ENCODE data around the gene SLC2A13.
"Not testable (repeated sequence)": the region's sequence is repeated elsewhere in the genome, so short reads cannot be mapped to it uniquely, and the experiment has no call there.

Gene SLC2A13

GRCh38 chr12:39853003-39853402 is 252.9 kb downstream of the SLC2A13 start:
- DNase-seq = no peak

DNA sequence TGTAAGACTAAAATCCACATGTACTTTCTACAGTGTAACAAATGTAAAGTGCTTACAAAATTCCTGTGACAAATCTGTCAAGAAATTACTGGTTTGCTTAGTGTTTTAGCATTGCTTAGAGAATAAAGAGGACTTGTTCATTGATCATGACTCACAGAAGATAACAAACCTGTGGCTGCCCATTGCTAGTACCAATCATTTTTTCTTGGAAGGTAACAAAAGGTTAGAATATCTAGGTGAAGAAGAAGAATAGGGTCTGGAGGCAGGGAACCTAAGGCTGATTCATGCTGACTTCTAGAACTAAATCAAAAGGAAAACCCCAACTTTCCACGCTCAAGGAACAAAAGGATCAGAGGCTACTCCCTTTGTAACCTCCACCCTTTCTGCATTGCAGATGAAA is 253.5 kb downstream of the SLC2A13 start:
- DNase-seq = no peak

GRCh38 chr12:39848218-39848617 is 257.7 kb downstream of the SLC2A13 start:
- DNase-seq = not testable (repeated sequence)

GRCh38 chr12:39846971-39847650 is 258.8 kb downstream of the SLC2A13 start:
- DNase-seq = no peak

- DNase-seq = no peak
Measured at GRCh38 chr12:39846304-39846703, 259.6 kb downstream of the SLC2A13 start.

- DNase-seq = no peak
Measured at GRCh38 chr12:39840422-39840821, 265.5 kb downstream of the SLC2A13 start.

- no peak for DNase-seq
Measured at GRCh38 chr12:39839072-39839471, 266.8 kb downstream of the SLC2A13 start.

DNA sequence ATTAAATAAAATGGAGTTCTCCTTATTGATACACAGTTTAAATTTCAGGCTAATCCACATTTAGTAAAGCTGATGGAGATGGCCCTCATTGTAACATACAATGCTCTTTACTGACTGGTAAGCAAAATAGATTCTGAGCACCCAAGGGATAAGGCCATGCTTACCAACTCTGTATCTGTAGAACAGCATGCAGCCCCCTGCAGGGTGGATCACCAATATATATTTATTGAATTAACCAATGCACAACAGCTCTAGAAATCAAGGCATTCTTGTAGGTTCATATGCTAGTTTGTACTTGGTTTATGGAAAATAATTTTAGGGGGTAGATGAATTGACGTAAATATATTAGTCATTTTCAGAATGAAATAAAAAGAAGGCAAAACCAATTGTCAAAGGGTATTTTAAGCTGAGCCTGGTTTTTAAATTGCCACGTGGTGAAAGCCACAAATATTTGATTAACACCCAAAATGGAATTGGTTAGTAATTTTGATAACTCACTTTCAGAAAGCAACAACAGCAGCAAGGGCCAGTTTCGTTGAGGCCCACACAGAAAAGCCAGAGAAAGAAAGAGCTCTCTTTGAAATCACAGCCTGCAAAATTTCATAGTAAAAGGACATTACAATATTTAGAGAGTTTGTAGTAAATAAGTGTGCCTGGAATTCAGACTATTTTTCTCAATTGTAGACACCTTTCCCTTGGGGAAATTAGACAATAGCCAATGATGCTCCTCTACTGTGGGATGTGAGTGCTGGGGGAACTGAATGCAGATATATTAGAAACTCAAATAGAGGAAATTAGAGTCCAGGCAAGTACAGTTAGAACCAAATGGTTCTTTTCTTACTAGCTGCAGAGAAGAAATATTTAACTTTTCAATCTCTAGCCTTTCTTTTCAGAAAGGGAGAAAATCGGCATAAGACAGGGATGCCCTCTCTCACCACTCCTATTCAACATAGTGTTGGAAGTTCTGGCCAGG is 270.1 kb downstream of the SLC2A13 start:
- no peak for DNase-seq

GRCh38 chr12:39831587-39832315 is 274.1 kb downstream of the SLC2A13 start:
- DNase-seq = no peak

DNA sequence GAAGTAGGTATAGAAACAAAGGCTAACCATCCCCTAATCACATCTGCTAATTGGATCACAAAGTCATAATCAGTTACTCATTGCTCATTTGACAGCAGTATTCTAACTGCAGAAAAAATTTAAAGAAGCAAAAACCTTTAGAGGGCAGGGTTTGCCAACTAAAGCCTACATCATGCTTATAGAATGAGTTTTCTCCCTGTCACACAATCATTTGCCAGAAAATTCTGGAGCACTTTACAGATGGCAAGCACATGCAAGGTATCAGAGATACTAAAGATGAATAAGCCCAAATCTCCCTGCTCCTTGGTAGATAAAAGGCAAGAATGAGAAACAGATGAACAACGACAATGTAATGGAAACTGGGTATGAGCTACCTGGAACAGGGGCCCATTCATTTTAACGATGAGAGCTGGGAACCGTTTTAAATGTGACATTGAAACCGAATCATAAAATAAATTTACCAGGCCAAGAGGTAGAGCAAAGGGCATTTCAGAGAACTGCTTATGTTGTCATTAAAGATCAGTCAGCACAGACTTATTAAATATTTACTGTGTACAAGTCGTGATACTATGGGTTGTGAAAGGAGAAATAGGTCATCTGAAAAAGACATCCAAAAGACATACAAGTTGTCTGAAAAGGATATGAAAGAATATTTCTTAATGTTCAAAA is 274.9 kb downstream of the SLC2A13 start:
- DNase-seq = no peak

GRCh38 chr12:39830171-39830570 is 275.7 kb downstream of the SLC2A13 start:
- no peak for DNase-seq

DNA sequence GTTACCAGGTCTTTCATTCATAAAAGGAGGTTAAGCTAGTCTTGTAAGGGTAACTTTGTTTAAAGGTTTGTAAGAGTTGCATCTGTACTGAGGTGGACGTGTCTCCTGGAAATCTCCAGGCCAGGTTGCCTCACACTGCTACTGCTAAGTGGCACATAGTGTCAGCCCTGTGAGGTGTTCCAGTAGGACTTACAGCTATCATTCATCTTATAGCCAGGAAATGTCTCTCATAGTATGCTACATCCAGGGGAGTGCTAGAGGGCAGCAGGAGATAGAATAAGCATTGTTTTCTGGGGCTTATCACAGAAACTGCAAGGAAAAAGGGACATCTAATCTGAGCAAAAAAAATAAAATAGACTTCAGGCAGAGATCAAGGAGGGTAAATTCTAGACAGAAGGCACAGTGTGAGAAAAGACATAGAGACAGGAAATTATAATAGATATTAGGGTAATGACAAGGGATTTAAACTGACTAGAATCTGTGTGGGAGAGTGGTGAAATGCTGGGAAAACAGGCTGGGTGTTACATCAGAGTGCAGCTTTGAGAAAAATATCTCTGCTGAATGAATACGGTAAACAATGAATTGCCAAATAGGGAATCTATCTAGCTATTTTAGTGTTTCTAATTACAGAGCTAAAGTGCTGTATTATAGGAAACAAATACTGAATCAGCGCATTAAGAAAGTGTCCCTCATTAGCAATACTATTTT is 281.2 kb downstream of the SLC2A13 start:
- DNase-seq = no peak

GRCh38 chr12:39816671-39817185 is 289.2 kb downstream of the SLC2A13 start:
- no peak for DNase-seq

DNA sequence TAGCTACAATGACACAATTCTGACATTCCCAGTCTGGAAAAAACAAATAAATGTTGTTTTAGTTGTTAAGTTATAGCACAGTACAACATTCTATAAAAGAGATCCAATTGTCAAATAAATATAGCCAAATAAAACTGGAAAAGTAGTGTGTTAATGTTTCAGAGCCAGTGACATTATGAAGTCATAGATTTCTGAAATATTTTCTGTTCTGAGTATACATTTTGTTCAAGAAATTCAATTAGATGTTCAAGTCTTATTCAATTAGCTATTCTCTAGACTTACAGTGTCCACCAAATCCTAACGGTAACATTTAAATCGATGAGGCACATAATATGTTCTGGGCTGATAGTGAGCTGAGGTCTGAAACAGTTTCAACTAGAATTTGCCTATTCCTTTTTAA is 290.1 kb downstream of the SLC2A13 start:
- DNase-seq = no peak

DNA sequence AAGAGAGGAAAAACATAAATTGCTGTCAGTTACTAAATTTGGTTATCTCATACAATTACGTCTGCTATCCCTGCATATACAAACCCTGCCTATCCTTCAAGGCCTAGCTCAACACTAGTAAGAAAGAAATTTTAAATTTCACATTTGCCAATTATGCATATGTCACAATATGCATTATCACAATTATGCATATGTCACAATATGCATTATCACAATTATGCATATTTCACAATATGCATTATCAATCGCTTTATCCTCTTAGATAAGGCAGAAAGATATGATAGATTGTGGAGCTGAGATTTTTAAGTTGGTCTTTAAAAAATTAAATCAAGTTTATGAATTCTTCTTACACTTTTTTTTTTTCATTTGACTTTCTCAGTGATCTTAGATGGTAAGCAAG is 291.3 kb downstream of the SLC2A13 start:
- DNase-seq = no peak

GRCh38 chr12:39813776-39814175 is 292.1 kb downstream of the SLC2A13 start:
- no peak for DNase-seq

GRCh38 chr12:39812456-39812855 is 293.4 kb downstream of the SLC2A13 start:
- DNase-seq = not testable (repeated sequence)

- DNase-seq = no peak
Measured at GRCh38 chr12:39807043-39807442, 298.8 kb downstream of the SLC2A13 start.

- DNase-seq = peak; percentile 24
Measured at GRCh38 chr12:39805651-39806050, 300.2 kb downstream of the SLC2A13 start.

DNA sequence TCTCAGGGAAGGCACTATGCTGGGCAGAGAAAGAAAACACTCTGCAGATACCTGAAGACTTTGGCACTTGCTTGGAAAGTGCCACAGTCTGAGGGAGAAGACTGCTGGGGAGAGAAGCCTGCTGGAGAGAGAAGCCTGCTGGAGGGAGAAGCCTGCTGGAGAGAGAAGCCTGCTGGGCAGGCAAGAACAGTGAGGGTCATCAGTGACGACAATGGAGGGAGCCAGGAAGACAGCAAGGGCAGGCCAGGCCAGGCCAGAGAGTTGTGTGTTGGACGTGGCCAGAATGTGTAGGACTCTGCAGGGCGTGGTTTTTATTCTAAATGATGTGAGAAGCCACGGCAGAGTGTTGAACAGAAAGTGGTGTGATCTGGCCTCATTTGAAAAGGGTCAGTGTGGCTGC is 301.0 kb downstream of the SLC2A13 start:
- DNase-seq = no peak

DNA sequence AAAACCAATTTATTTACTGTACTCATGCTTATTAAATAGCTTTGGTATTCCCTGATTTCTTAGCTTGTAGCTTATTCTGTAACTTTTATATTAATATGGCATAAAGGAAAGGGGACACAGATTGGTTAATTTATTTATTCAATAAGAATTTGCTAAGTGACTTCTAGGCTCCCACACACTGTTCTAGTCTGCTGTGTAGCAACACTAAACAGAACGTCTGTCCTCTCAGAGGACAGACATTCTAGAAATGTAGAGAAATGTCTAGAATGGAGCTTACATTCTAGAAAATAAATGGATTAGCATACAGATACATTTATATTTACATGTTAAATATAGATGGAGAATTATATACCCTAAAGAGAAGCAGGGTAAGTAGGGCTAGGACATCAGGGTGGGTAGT is 301.4 kb downstream of the SLC2A13 start:
- no peak for DNase-seq

DNA sequence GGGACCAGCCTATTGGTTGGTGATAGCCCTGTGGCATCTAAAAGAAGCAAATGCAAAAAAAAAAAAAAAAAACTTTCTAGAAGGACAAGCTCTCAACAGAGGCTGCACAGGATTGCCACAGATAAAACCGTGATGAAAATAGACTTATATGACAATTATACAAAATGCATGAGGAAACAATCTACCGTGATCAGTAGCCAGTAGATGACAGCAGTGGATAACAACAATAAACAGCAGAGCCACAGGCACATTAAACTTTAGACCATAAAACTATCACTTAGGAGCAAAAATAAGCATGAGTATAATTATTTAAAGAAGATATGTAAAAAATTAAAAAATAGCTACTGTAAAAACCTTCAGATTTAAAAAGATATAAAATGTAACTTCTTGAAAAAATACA is 302.7 kb downstream of the SLC2A13 start:
- no peak for DNase-seq

All from NCI-H1417 treated with DMSO at 0.1 percent for 48 hours (cell line).